ENCODE results near the gene INTS7.

DNA sequence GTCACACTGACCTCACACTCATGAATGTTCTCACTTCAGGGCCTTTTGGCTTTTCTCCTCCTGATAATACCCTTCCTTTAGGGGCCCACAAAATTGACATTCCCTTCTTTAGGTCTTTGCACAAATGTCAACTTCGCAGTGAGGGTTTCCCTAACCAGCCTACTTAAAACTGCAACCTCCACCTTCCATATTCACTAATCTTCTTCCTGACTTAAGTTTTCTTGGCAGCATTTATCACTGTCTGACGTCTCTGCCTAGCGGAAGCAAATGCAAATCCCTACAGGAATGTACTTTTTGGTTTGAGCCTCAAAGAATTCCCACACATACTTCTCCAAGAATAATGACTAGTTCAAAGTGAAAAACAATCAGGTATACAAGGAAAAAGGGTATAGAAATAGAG is 32.8 kb downstream of the INTS7 start:
- TF ChIP-seq TAF1 (IDR thresholded peaks at IDR 0.05; ENCODE audit: borderline replicate concordance, low read depth, low read length) (no peak), YY1 (IDR thresholded peaks at IDR 0.05; ENCODE audit: low read depth) (no peak), RFX5 (IDR thresholded peaks at IDR 0.05; ENCODE audit: low read length) (no peak), MAX (IDR thresholded peaks at IDR 0.05; ENCODE audit: low read depth) (no peak), USF1 (IDR thresholded peaks at IDR 0.05; ENCODE audit: borderline replicate concordance, low read depth) (no peak), SMC3 (IDR thresholded peaks at IDR 0.05; ENCODE audit: low read depth, low read length) (no peak), GABPA (IDR thresholded peaks at IDR 0.05; ENCODE audit: low read depth) (no peak)
- TF ChIP-seq, protein P1, sequence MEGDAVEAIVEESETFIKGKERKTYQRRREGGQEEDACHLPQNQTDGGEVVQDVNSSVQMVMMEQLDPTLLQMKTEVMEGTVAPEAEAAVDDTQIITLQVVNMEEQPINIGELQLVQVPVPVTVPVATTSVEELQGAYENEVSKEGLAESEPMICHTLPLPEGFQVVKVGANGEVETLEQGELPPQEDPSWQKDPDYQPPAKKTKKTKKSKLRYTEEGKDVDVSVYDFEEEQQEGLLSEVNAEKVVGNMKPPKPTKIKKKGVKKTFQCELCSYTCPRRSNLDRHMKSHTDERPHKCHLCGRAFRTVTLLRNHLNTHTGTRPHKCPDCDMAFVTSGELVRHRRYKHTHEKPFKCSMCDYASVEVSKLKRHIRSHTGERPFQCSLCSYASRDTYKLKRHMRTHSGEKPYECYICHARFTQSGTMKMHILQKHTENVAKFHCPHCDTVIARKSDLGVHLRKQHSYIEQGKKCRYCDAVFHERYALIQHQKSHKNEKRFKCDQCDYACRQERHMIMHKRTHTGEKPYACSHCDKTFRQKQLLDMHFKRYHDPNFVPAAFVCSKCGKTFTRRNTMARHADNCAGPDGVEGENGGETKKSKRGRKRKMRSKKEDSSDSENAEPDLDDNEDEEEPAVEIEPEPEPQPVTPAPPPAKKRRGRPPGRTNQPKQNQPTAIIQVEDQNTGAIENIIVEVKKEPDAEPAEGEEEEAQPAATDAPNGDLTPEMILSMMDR (IDR thresholded peaks at IDR 0.05), result no peak
